ENCODE measurements around the gene TMEM269.
"Not testable (repeated sequence)": the region's sequence is repeated elsewhere in the genome, so short reads cannot be mapped to it uniquely, and the experiment has no call there.

Gene TMEM269

GRCh38 chr1:42745851-42746250, 38.9 kb upstream of the TMEM269 start:
- no peak for DNase-seq
- in situ Hi-C loops (cut with MboI; ENCODE audit: low pct_unique_long_range_greater_than_20kb, low sequenced_read_pairs): loop anchor here (10.0 to 25.0 kb wide), 2 partner anchors 171 to 409 kb away; partner anchors contain the start of gene FOXJ3

DNA sequence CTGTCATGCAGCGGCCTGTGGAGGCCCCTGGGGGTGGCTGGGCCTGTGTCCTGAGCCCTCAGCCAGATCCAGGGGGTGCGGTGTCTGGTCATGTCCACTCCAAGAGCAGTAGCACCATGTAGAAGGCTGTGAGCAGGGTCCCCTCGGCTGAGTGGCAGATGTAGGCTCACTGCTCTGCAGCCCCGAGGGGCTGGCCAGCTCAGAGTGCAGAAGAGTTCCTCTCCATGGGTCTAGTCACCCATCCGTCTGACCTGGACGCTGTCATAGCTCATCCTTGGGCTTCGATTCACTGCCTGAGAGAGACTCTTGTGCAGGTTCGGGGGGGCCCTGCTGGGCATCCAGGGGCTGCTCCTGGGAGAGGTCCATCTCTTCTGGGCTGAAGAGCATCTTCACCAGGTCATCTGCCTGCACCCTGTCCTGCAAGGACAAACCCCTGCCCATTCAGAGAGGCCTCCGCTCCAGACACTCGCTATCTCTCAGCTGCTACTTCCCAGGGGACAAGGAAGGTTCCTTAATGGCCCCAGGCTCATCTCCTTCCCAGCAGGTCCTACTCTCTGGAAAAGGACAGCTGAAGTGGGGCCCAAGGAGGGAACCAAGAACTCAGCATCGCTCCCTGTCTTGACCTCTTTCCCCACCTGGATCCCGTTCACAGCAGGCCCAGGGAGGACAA, 38.2 kb upstream of the TMEM269 start:
- in situ Hi-C loops (cut with MboI; ENCODE audit: low pct_unique_long_range_greater_than_20kb, low sequenced_read_pairs): loop anchor here (10.0 to 25.0 kb wide), 2 partner anchors 172 to 409 kb away; partner anchors contain the start of gene FOXJ3
- no peak for DNase-seq

DNA sequence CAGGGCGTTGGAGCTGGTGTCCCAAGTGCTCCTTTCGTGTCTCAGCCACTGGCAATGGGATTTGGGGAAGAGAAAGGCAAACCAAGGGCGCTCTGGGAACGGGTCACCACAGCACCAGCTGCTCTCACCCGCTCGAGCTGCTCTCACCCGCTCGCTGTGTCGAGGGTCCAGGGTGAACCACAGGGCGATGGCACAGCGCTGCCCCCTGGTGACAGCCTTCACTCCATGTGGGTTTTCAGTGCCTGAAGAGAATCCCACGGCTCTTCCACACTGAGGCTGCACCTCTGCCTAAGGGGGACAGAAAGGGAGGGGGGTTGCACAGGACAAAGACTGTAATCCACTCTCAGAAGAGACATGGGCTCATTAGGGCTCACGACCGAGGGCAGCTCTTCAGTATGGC, 37.7 kb upstream of the TMEM269 start:
- DNase-seq: peak; percentile 47
- in situ Hi-C loops (cut with MboI; ENCODE audit: low pct_unique_long_range_greater_than_20kb, low sequenced_read_pairs): loop anchor here (10.0 to 25.0 kb wide), 2 partner anchors 172 to 410 kb away; partner anchors contain the start of gene FOXJ3

- DNase-seq: no peak
- in situ Hi-C loops (cut with MboI; ENCODE audit: low pct_unique_long_range_greater_than_20kb, low sequenced_read_pairs): loop anchor here (10.0 to 25.0 kb wide), 2 partner anchors 173 to 411 kb away; partner anchors contain the start of gene FOXJ3
Observed at GRCh38 chr1:42748021-42748420, 36.8 kb upstream of the TMEM269 start.

- no peak for DNase-seq
- in situ Hi-C loops (cut with MboI; ENCODE audit: low pct_unique_long_range_greater_than_20kb, low sequenced_read_pairs): loop anchor here (10.0 to 25.0 kb wide), 2 partner anchors 174 to 411 kb away; partner anchors contain the start of gene FOXJ3
Observed at GRCh38 chr1:42748461-42749410, 36.1 kb upstream of the TMEM269 start.

DNA sequence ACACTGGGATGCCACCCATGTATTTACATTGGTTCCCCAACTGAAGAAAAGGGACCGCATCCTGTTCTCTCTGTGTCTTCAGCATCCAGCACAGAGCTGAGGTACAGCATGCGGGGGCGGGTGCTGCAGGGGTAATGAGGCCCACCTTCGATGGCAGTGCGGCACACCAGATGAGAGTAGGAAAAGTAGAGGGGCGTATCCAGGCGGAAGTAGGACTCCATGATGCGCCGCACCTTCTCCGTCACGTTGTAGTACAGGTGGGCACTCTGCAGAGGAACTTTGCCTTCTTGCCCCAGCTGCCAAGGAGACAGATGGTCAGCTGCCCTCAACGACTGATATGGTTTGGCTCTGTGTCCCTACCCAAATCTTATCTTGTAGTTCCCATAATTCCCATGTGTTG, 34.8 kb upstream of the TMEM269 start:
- in situ Hi-C loops (cut with MboI; ENCODE audit: low pct_unique_long_range_greater_than_20kb, low sequenced_read_pairs): no loop called here
- no peak for DNase-seq

- DNase-seq; in situ Hi-C loops (cut with MboI; ENCODE audit: low pct_unique_long_range_greater_than_20kb, low sequenced_read_pairs): not testable (repeated sequence)
Observed at GRCh38 chr1:42751511-42752070, 33.2 kb upstream of the TMEM269 start.

GRCh38 chr1:42752284-42752683, 32.5 kb upstream of the TMEM269 start:
- no peak for DNase-seq
- in situ Hi-C loops (cut with MboI; ENCODE audit: low pct_unique_long_range_greater_than_20kb, low sequenced_read_pairs): no loop called here

DNA sequence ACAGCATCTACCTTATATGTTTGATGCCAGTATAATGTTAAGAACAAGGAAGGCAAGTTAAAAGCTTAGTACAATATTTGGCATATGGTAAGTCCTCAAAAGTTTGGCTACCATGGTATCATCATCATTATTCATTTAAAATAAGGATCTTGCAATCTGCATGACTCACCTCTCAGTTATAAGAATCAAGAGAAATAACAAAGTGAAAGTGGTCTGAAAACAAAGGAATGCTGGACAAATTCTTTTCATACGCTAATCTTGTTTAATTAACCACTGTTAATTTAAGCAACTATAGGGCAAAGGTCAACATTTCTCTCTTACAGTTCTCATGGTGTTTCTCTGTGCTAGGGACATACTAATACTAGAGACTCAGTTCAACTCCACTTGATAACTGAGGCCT, 31.7 kb upstream of the TMEM269 start:
- DNase-seq: no peak
- in situ Hi-C loops (cut with MboI; ENCODE audit: low pct_unique_long_range_greater_than_20kb, low sequenced_read_pairs): no loop called here

GRCh38 chr1:42756956-42757891, 27.6 kb upstream of the TMEM269 start:
- DNase-seq: peak; percentile 61
- in situ Hi-C loops (cut with MboI; ENCODE audit: low pct_unique_long_range_greater_than_20kb, low sequenced_read_pairs): no loop called here

GRCh38 chr1:42757892-42758275, 26.9 kb upstream of the TMEM269 start:
- in situ Hi-C loops (cut with MboI; ENCODE audit: low pct_unique_long_range_greater_than_20kb, low sequenced_read_pairs): no loop called here
- no peak for DNase-seq

DNA sequence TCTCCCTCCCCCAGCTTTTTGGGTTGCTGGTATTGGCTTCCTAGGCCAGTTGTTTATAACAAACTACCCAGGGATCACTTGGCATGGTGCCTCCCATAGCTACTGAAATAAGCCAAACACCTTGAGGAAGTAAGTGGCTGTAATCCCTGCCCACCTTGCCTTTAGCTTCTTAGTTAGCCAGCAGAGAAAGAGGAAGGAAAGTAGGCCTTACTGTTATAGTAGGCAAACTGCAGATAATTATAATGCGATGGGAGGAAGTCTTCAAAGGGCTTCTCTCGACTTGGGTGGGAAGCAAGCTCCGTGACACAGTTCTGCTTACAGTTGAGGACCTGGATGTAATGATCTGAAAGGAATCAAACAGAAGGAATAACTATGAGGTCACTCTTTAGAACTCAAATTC, 26.1 kb upstream of the TMEM269 start:
- in situ Hi-C loops (cut with MboI; ENCODE audit: low pct_unique_long_range_greater_than_20kb, low sequenced_read_pairs): no loop called here
- peak; percentile 81 for DNase-seq

DNA sequence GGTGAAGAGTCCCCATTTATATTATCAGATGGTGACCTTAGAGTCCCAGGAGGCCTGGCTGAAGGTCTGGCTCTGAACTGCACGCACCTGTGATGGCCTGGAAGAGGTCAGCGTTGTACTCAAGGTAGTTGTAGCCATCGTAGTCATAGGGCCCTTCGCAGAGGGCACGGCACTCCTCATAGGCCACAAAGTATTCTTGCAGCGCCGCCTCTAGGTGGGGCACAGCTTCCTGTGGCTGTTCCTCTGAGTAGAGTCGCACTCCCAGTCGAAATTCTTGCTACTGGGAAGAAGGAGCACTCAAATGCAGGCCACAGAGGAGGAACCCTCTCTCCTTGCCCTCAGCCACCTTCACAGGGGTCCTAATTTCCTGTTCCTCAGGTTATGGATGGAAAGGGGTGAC, 25.7 kb upstream of the TMEM269 start:
- DNase-seq: peak; percentile 39
- in situ Hi-C loops (cut with MboI; ENCODE audit: low pct_unique_long_range_greater_than_20kb, low sequenced_read_pairs): no loop called here

DNA sequence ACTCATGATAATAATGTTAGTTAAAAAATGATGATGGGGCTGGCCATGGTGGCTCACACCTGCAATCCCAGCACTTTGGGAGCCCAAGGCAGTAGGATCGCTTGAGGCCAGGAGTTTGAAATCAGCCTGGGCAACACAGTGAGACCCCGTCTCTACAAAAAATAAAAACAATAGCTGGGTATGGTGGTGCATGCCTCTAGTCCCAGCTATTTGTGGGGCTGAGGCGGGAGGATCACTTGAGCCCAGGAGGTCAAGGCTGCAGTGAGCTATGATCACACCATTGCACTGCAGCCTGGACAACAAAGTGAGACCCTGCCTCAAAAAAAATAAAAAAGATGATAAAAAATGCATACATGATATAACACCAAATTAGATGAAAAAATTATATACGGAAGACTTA, 23.2 kb upstream of the TMEM269 start:
- in situ Hi-C loops (cut with MboI; ENCODE audit: low pct_unique_long_range_greater_than_20kb, low sequenced_read_pairs): no loop called here
- no peak for DNase-seq

GRCh38 chr1:42762269-42762668, 22.5 kb upstream of the TMEM269 start:
- in situ Hi-C loops (cut with MboI; ENCODE audit: low pct_unique_long_range_greater_than_20kb, low sequenced_read_pairs): no loop called here

DNA sequence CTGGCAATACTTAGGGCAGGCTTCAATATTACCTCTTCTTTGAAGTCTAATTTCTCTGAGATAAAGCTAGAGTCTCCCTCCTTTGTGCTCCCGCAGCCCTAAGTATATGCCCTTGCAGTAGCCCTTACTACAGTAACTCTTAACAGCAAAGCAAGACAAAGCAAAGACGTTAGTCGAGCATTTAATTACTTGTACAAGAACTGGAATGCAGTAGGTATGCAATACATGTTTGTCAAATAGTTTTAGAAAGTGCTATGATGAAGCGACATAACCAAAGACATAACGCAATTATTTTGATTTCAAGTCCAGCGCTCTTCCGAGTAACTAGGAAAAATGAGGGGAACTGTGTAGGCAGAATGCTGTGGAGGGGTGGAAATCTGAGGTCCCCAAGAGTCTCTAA, 19.5 kb upstream of the TMEM269 start:
- in situ Hi-C loops (cut with MboI; ENCODE audit: low pct_unique_long_range_greater_than_20kb, low sequenced_read_pairs): no loop called here
- no peak for DNase-seq

More at GRCh38 chr1:42762269-42762668, 22.5 kb upstream of the TMEM269 start:
- no peak for DNase-seq

DNA sequence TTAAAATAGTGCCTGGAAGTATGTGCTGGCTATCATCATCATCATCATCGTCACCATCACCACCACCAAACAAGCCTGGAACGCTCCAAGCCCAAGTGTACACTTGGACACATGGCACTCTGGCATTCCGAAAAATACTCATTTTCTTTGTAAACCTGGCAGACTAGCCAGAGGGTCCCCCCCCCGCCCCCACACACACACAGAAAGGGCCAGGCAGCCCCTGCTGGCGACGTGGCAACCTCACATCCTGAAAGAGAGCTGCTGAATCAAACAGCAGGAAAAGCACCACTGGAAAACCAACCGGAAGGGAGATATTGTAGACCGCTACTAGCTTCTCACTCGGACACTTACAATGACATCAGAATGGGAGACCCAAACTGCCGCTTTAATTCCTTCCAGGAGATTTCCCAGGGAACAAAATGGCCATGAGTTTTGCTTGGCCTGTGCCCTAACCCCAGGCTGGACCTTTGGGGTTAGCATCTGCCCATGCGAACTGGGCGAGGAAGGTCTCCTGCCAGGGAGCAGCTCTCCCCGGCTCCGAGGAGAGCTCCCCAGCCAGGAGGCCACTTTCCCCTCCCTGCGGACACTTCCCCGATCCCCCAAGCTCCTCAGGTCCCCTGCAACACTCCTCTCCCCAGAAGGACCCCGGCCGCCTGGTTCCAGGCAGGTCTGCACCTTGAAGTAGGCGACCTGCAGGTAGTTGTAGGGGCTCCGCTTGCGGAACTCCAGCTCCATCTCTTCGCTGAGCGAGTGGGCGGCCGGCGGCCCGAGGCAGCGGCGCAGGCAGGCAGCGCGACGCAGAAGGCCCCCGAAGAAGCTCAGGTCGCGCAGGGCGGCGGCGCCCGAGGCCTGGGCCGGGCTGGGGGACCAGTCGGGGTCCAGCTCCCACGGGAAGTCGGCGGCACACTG, 18.7 kb upstream of the TMEM269 start:
- in situ Hi-C loops (cut with MboI; ENCODE audit: low pct_unique_long_range_greater_than_20kb, low sequenced_read_pairs): no loop called here
- peak; percentile 65 for DNase-seq

Measured in KBM-7 (cell line).